HL-60/S4 treated with phorbol 12-myristate 13-acetate at 8.2 ng/mL for 4 days and 3 days (cell line): ENCODE results near the gene TCEAL9.
"Not testable (repeated sequence)": the region's sequence is repeated elsewhere in the genome, so short reads cannot be mapped to it uniquely, and the experiment has no call there.

Source experiments
- in situ Hi-C: fragments of 300-500 bp; cut with MboI; formaldehyde crosslinking; loops from 2 replicates; pipeline ENCODE4 v1.15.0; 2022; ENCODE audit warnings: low sequenced_read_pairs

TCEAL9 gene

GRCh38 chrX:103356130-103356798 is at the start of gene TCEAL9:
TCEAL9 (plus strand) TSS chrX:103356506; CDS start chrX:103357685, 1,179 bp downstream.
- in situ Hi-C loops: no loop called here

GRCh38 chrX:103309860-103310554 is 46.3 kb upstream of the TCEAL9 start:
- in situ Hi-C loops: no loop called here

GRCh38 chrX:103310555-103311398 is 45.5 kb upstream of the TCEAL9 start, which contains the start of gene BEX2:
BEX2 (minus strand) TSS chrX:103310990; CDS start chrX:103309976, 1,014 bp downstream.
- in situ Hi-C loops: no loop called here

- in situ Hi-C loops: no loop called here
These were observed 44.9 kb upstream of the TCEAL9 start for GRCh38 chrX:103311399-103311780.

GRCh38 chrX:103329991-103330390 is 26.3 kb upstream of the TCEAL9 start, which contains the start of gene TCEAL7:
TCEAL7 (plus strand) TSS chrX:103330239; CDS start chrX:103331404, 1,165 bp downstream.
- in situ Hi-C loops: no loop called here

- in situ Hi-C loops: no loop called here
These were observed 25.5 kb upstream of the TCEAL9 start for GRCh38 chrX:103330681-103331288.

GRCh38 chrX:103338663-103339062 is 17.6 kb upstream of the TCEAL9 start:
- in situ Hi-C loops: no loop called here

- in situ Hi-C loops: no loop called here
These were observed 13.2 kb upstream of the TCEAL9 start for GRCh38 chrX:103343105-103343504.

- in situ Hi-C loops: no loop called here
These were observed 11.7 kb upstream of the TCEAL9 start for GRCh38 chrX:103344606-103345005.

GRCh38 chrX:103347682-103348397 is 8.5 kb upstream of the TCEAL9 start:
- in situ Hi-C loops: no loop called here

GRCh38 chrX:103356858-103357257 is 552 bp downstream of the TCEAL9 start:
- in situ Hi-C loops: no loop called here

- in situ Hi-C loops: no loop called here
These were observed 1.6 kb downstream of the TCEAL9 start for GRCh38 chrX:103357871-103358270.

GRCh38 chrX:103359605-103360004 is 3.3 kb downstream of the TCEAL9 start:
- in situ Hi-C loops: not testable (repeated sequence)

GRCh38 chrX:103360092-103360491 is 3.8 kb downstream of the TCEAL9 start:
- in situ Hi-C loops: no loop called here

GRCh38 chrX:103360916-103361315 is 4.6 kb downstream of the TCEAL9 start:
- in situ Hi-C loops: no loop called here

GRCh38 chrX:103361798-103362197 is 5.5 kb downstream of the TCEAL9 start:
- in situ Hi-C loops: no loop called here

- in situ Hi-C loops: no loop called here
These were observed 6.2 kb downstream of the TCEAL9 start for GRCh38 chrX:103362474-103362873.

- in situ Hi-C loops: no loop called here
These were observed 6.7 kb downstream of the TCEAL9 start for GRCh38 chrX:103363046-103363445.

GRCh38 chrX:103367502-103367901 is 11.2 kb downstream of the TCEAL9 start:
- in situ Hi-C loops: no loop called here

GRCh38 chrX:103369479-103369878 is 13.2 kb downstream of the TCEAL9 start:
- in situ Hi-C loops: no loop called here
